Activated naive CD8-positive, alpha-beta T cell treated with anti-CD3 and anti-CD28 coated beads, Interleukin-2, amount 10 ng/mL, durations not matched to agents 7 days and 5 days (primary cell): Measurements from ENCODE around the gene WNT9B. TPM values are rescaled to one million over a fixed set of nuclear protein-coding genes. Genes with fewer than 3 reads are reported as not detected.

Source experiments
- ATAC-seq: fragments of 150-1000 bp; cut with Tn5 transposase; one replicate; pipeline ENCODE4 v1.10.0; 2021; ENCODE audit warnings: low read depth, moderate library complexity
- POLR2A ChIA-PET: fragments of 350-600 bp; sonication (Branson Sonifier 250); formaldehyde crosslinking; loops from one replicate; lab custom pipeline; 2021; ENCODE audit warnings: antibody characterized with exemption; lab: Charles Lee
- DNase-seq: peaks from one replicate; pipeline ENCODE4 v3.0.0; 2021
- H3K27ac Mint-ChIP-seq: one replicate; pipeline ENCODE4 v1.8.0; 2022; ENCODE audit warnings: mild to moderate bottlenecking, mixed read lengths
- H3K27me3 Mint-ChIP-seq: one replicate; pipeline ENCODE4 v1.8.0; 2022; ENCODE audit warnings: mild to moderate bottlenecking, moderate library complexity, mixed read lengths
- H3K36me3 Mint-ChIP-seq: one replicate; pipeline ENCODE4 v1.8.0; 2021; ENCODE audit warnings: mild to moderate bottlenecking, mixed read lengths
- H3K4me1 Mint-ChIP-seq: one replicate; pipeline ENCODE4 v1.8.0; 2021; ENCODE audit warnings: mixed read lengths
- H3K4me3 Mint-ChIP-seq: one replicate; pipeline ENCODE4 v1.8.0; 2022; ENCODE audit warnings: mild to moderate bottlenecking, moderate library complexity, mixed read lengths
- H3K9me3 Mint-ChIP-seq: one replicate; pipeline ENCODE4 v1.8.0; 2021; ENCODE audit warnings: mixed read lengths
- total RNA-seq, 2 experiments: library from RNA; stranded (reverse); gene quantifications; one replicate each; pipeline ENCODE4 v1.2.3, GENCODE V29; 2021

WNT9B gene
- total RNA-seq, 2 experiments from 2014 or later: not detected

DNA sequence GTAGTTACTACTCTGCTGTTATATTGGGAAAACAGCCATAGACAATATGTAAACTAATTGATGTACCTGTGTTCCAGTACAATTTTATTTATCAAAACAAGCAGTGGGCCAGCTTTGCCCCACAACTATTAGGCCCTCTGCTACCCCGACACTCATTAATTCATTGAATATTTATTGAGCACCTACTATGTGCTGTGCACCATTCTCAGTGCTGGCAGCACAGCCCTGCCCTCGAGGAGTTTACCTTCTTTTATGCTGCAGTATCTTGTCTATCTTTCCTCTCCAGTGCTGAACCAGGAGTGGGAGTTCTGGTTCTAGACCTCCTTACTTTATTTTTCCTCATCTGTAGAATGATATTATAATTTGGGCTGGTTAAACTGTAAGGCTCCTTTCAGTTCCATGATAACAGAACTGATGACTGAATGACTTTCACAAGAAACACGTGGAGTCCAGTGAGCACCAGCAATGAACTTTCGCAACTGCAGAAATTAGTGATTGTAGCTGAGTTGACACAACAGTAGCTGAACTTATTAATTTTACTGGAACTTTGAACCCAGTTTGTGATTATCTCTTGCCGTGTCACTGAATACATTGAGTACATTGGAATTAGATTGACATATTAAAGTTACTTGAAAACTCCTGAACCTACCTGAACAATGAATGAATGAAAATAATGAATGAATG lies 73.9 kb downstream of the WNT9B start:
- peaks cover 6% of the 10 kb centered on the region for H3K36me3 Mint-ChIP-seq
- ATAC-seq: no peak
- no peaks in the 10 kb centered on the region for H3K9me3 Mint-ChIP-seq
- no peaks in the 10 kb centered on the region for H3K27me3 Mint-ChIP-seq
- POLR2A ChIA-PET: no interaction called here
- H3K4me1 Mint-ChIP-seq: peaks cover 39% of the 10 kb centered on the region
- no peak overlapping the region for H3K27ac Mint-ChIP-seq
- H3K4me3 Mint-ChIP-seq: no peak overlapping the region
- DNase-seq: no peak

DNA sequence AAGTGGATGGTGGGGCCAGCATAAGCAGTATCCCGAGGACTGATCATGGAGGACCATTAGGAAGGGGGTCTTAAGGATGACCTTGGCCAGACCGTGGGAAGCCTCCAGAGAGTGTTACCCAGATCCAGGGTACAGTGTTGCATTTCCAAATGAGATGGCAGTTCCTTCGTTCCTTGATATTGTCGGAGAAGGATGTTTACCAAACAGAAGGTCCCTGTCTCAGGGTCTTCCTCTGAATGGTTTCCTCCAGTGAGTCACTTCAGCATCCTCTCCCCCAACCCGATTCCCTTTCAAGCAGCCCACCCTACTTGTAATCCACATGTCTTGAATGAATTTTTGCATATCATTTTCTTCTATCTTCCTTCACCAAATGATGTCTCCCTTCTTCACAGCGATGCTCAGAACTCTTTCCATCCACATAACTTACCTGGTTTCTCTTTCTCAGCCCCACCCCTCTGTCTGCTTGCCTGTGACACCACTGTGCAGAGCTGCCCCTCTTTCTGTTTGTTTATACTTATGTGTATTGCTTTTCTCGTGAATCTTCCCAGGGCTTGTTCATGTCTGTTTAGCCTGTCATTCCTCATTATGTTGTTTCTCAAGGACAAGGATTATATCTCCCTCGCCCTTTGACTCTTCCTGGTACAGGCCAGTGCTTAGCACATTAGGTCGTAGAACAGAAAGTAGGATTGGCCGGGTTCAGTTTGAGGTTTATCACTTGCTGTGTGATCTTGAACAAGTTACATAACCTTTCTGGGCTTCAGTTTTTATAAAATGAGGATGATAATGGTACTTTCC lies 77.3 kb downstream of the WNT9B start:
- POLR2A ChIA-PET: no interaction called here
- H3K36me3 Mint-ChIP-seq: peaks cover 14% of the 10 kb centered on the region
- peaks cover 33% of the 10 kb centered on the region for H3K4me1 Mint-ChIP-seq

DNA sequence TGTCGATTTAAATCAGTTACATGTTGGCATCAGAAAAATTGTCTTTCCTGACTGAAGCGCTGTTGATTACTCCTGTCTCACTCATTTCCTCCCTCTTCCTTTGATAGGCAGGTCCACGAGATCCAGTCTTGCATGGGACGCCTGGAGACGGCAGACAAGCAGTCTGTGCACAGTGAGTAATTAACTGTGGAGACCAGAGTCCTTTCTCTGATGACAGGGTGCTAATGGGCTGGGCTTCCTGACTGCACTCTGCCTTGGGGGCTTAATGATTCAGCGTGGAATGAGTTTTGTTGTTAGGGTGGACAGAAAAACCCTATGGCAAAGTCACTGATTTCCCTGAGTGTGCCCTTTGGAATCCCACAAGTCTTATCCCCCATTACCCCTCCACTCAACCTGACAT lies 78.0 kb downstream of the WNT9B start:
- H3K36me3 Mint-ChIP-seq: peaks cover 19% of the 10 kb centered on the region
- no peak overlapping the region for H3K27ac Mint-ChIP-seq
- POLR2A ChIA-PET: no interaction called here
- DNase-seq (no peak), ATAC-seq (no peak)
- no peaks in the 10 kb centered on the region for H3K27me3 Mint-ChIP-seq
- H3K9me3 Mint-ChIP-seq: no peaks in the 10 kb centered on the region
- no peak overlapping the region for H3K4me3 Mint-ChIP-seq
- H3K4me1 Mint-ChIP-seq: peaks cover 26% of the 10 kb centered on the region

More for the DNA sequence above, 77.3 kb downstream of the WNT9B start:
- H3K27ac Mint-ChIP-seq: no peak overlapping the region
- ATAC-seq (no peak), DNase-seq (no peak)
- H3K27me3 Mint-ChIP-seq: no peaks in the 10 kb centered on the region
- H3K4me3 Mint-ChIP-seq: no peak overlapping the region
- H3K9me3 Mint-ChIP-seq: no peaks in the 10 kb centered on the region

DNA sequence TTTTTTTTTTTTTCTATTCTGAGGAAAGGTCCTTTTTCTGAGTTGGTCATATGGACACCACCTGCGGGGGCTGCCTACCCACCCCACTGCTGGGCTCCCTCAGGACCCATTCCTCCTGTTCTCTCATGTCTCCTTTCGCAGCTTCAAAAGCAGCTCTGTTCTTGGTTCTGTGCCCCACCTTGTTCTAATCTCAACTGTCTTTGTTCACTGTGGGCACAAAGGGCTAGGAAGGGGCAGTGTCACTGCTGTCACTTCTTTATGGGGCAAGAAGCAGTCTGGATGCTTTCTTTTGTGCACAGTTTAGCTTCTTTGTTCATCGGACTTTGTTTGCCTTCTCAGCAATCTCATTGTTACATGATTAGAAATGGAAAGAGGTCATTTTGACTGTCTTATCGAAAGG lies 78.7 kb downstream of the WNT9B start:
- ATAC-seq: no peak
- peaks cover 22% of the 10 kb centered on the region for H3K36me3 Mint-ChIP-seq
- POLR2A ChIA-PET: no interaction called here
- H3K27ac Mint-ChIP-seq: no peak overlapping the region
- no peaks in the 10 kb centered on the region for H3K9me3 Mint-ChIP-seq
- no peaks in the 10 kb centered on the region for H3K27me3 Mint-ChIP-seq
- no peak overlapping the region for H3K4me3 Mint-ChIP-seq
- peaks cover 24% of the 10 kb centered on the region for H3K4me1 Mint-ChIP-seq
- DNase-seq: no peak

- H3K4me1 Mint-ChIP-seq: peaks cover 15% of the 10 kb centered on the region
- no peak overlapping the region for H3K27ac Mint-ChIP-seq
- H3K4me3 Mint-ChIP-seq: no peak overlapping the region
- ATAC-seq: no peak
- no peak for DNase-seq
- H3K27me3 Mint-ChIP-seq: no peaks in the 10 kb centered on the region
- peaks cover 20% of the 10 kb centered on the region for H3K36me3 Mint-ChIP-seq
- no peaks in the 10 kb centered on the region for H3K9me3 Mint-ChIP-seq
- POLR2A ChIA-PET: no interaction called here
Measured at GRCh38 chr17:46931596-46931995, 80.2 kb downstream of the WNT9B start.

DNA sequence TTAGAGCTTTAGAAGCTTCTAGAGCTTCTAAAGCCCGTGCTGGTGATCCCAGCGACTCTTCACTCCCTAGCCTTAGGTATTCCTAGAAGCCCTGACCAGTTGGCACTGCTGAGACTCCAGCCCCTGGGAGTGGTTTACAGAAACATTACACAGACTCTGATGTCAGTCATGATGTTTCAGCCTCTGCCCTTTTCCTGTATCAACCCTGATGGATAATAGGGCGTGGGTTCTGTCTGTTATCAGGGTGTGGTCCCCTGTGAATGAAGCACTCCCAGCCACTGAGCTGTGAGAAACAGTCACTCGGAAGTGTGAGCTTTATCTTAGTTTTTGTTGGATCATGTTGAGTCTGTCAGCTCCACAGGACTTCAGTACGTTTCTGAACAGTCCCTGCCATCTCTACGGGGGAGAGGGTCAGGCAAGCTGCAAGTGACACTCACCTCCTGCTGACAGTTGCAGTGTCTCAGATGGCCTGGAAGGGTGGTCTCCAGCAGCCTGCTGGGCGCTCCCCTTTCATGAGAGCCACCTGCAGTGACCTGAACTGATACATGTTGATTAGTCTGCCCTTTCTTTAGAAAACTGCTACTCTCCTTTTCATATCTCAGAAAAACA lies 84.4 kb downstream of the WNT9B start:
- POLR2A ChIA-PET: no interaction called here
- H3K4me3 Mint-ChIP-seq: no peak overlapping the region
- DNase-seq (no peak), ATAC-seq (no peak)
- peaks cover 19% of the 10 kb centered on the region for H3K36me3 Mint-ChIP-seq
- H3K9me3 Mint-ChIP-seq: no peaks in the 10 kb centered on the region
- peaks cover under 1% of the 10 kb centered on the region for H3K4me1 Mint-ChIP-seq
- no peaks in the 10 kb centered on the region for H3K27me3 Mint-ChIP-seq
- no peak overlapping the region for H3K27ac Mint-ChIP-seq

Other genes starting within 250 kb of the WNT9B start
- not detected for gene WNT3, start 32.9 kb upstream of the WNT9B start, total RNA-seq
- 10 to 100 TPM; 67.2 to 68.5 TPM for gene GOSR2, start 71.6 kb downstream of the WNT9B start, total RNA-seq
- gene RPRML, start 127.7 kb downstream of the WNT9B start, total RNA-seq: not detected